Esophagus muscularis mucosa (tissue), 3 donors: ENCODE measurements around the gene ELOA.

Experiments used
- CTCF ChIP-seq, 3 experiments: fragments of 200-600 bp in 2 of 3; fragments of 450-650 bp in 1 of 3; sonication (generic) in 2 of 3; IDR thresholded peaks; one replicate each; pipeline ENCODE4 v1.5.1; 2017 to 2019; ENCODE audit warnings: antibody characterized with exemption in 3 of 3, mild to moderate bottlenecking in 2 of 3, moderate library complexity in 1 of 3
- POLR2A ChIP-seq: fragments of 450-650 bp; IDR thresholded peaks from one replicate; pipeline ENCODE4 v1.6.1; 2017; ENCODE audit warnings: antibody characterized with exemption, moderate library complexity, mild to moderate bottlenecking, low read depth
- POLR2AphosphoS5 ChIP-seq, 2 donors: sonication (generic); formaldehyde crosslinking; IDR thresholded peaks; one replicate each; pipeline ENCODE4 v1.6.1; 2017; ENCODE audit warnings: antibody characterized with exemption in 2 of 2

GRCh38 chr1:23799570-23800399, 56.5 kb downstream of the ELOA start:
- no peak for TF ChIP-seq CTCF (IDR thresholded peaks at IDR 0.05)
- no peak for TF ChIP-seq POLR2A
- peak; percentile 76 to 80 for TF ChIP-seq POLR2AphosphoS5 (IDR thresholded peaks at IDR 0.05)
